HG03342 (cell line): ENCODE data around the gene ACTN2.

Source experiments
- ATAC-seq: cut with Tn5 transposase; IDR thresholded peaks from one replicate; pipeline ENCODE4 v1.9.1; 2021; ENCODE audit warnings: mild to moderate bottlenecking, moderate library complexity; ENCODE audit not compliant: unreplicated experiment

Gene ACTN2

GRCh38 chr1:236812334-236813030 is 126.2 kb downstream of the ACTN2 start:
- no peak for ATAC-seq
